NCI-H2107 treated with DMSO at 0.1 percent for 48 hours (cell line): ENCODE measurements around the gene PLCH1.

Source experiments
- DNase-seq: peaks from one replicate; lab custom pipeline; 2025; ENCODE audit not compliant: unreplicated experiment; lab: John Stamatoyannopoulos, UW

PLCH1 gene

GRCh38 chr3:155388417-155388816, 356.5 kb downstream of the PLCH1 start:
- DNase-seq, result no peak

- no peak for DNase-seq
These were observed 357.3 kb downstream of the PLCH1 start for GRCh38 chr3:155387571-155387970.

GRCh38 chr3:155386919-155387318, 358.0 kb downstream of the PLCH1 start:
- DNase-seq, result no peak

GRCh38 chr3:155385896-155386625, 358.8 kb downstream of the PLCH1 start:
- no peak for DNase-seq

- peak; percentile 68 for DNase-seq
These were observed 362.4 kb downstream of the PLCH1 start for GRCh38 chr3:155382396-155383042.

GRCh38 chr3:155377847-155378246, 367.0 kb downstream of the PLCH1 start:
- DNase-seq, result no peak

- DNase-seq, result no peak
These were observed 367.8 kb downstream of the PLCH1 start for GRCh38 chr3:155377071-155377470.

GRCh38 chr3:155372281-155372680, 372.6 kb downstream of the PLCH1 start:
- no peak for DNase-seq

GRCh38 chr3:155370764-155371503, 373.9 kb downstream of the PLCH1 start:
- DNase-seq, result no peak

- DNase-seq, result no peak
These were observed 374.7 kb downstream of the PLCH1 start for GRCh38 chr3:155370198-155370597.

GRCh38 chr3:155369735-155370134, 375.1 kb downstream of the PLCH1 start:
- DNase-seq, result no peak

- DNase-seq, result no peak
These were observed 375.6 kb downstream of the PLCH1 start for GRCh38 chr3:155369244-155369643.

- DNase-seq, result no peak
These were observed 376.1 kb downstream of the PLCH1 start for GRCh38 chr3:155368786-155369185.

GRCh38 chr3:155367506-155367905, 377.4 kb downstream of the PLCH1 start:
- DNase-seq, result no peak

- no peak for DNase-seq
These were observed 379.6 kb downstream of the PLCH1 start for GRCh38 chr3:155365178-155365783.

- DNase-seq, result no peak
These were observed 380.4 kb downstream of the PLCH1 start for GRCh38 chr3:155364492-155364891.

- DNase-seq, result no peak
These were observed 381.2 kb downstream of the PLCH1 start for GRCh38 chr3:155363690-155364070.

GRCh38 chr3:155362808-155363689, 381.8 kb downstream of the PLCH1 start:
- DNase-seq, result no peak

- no peak for DNase-seq
These were observed 384.6 kb downstream of the PLCH1 start for GRCh38 chr3:155360281-155360680.

GRCh38 chr3:155356594-155357370, 388.1 kb downstream of the PLCH1 start:
- DNase-seq, result no peak
